Breast epithelium (tissue), 4 donors: ENCODE data around the gene FDX2. TPM values are rescaled to one million over a fixed set of nuclear protein-coding genes. Genes with fewer than 3 reads are reported as not detected.

Experiments
- DNase-seq, 2 donors: peaks; one replicate each; pipeline ENCODE4 v3.0.0-alpha.2; 2019; ENCODE audit warnings: low spot score in 2 of 2
- H3K27ac ChIP-seq, 2 donors: fragments of 200-600 bp; sonication (generic) in 1 of 2; one replicate each; pipeline ENCODE4 v1.5.1; 2016 to 2019; ENCODE audit warnings: mild to moderate bottlenecking in 1 of 2
- H3K27me3 ChIP-seq, 2 donors: fragments of 200-600 bp; sonication (generic) in 1 of 2; one replicate each; pipeline versions ENCODE4 v1.5.1 to v1.6.0; 2017 to 2019; ENCODE audit warnings: control low read depth in 1 of 2, mild to moderate bottlenecking in 1 of 2
- H3K36me3 ChIP-seq: fragments of 200-600 bp; one replicate; pipeline ENCODE4 v1.5.1; 2019
- H3K4me1 ChIP-seq, 2 donors: fragments of 200-600 bp; sonication (generic); one replicate each; pipeline ENCODE4 v1.5.1; 2016 to 2019; ENCODE audit warnings: control low read depth in 1 of 2
- H3K4me3 ChIP-seq, 3 donors: fragments of 200-600 bp; sonication (generic); 1 replicate in 2 of 3; 2 replicates in 1 of 3; pipeline ENCODE4 v1.5.1; 2016 to 2019; ENCODE audit warnings: mild to moderate bottlenecking in 3 of 3, moderate library complexity in 2 of 3
- H3K9me3 ChIP-seq, 2 donors: fragments of 200-600 bp; sonication (generic) in 1 of 2; one replicate each; pipeline ENCODE4 v1.5.1; 2016 to 2019; ENCODE audit warnings: control low read depth in 1 of 2
- CTCF ChIP-seq, 3 donors: fragments of 450-650 bp; IDR thresholded peaks; one replicate each; pipeline ENCODE4 v1.5.1; 2016 to 2017; ENCODE audit warnings: antibody characterized with exemption in 3 of 3, mild to moderate bottlenecking in 3 of 3, moderate library complexity in 3 of 3
- POLR2A ChIP-seq: fragments of 450-650 bp; IDR thresholded peaks from one replicate; pipeline ENCODE4 v1.6.1; 2016; ENCODE audit warnings: antibody characterized with exemption, mild to moderate bottlenecking, moderate library complexity
- POLR2AphosphoS5 ChIP-seq, 3 donors: sonication (generic); formaldehyde crosslinking; IDR thresholded peaks; one replicate each; pipeline ENCODE4 v1.6.1; 2017; ENCODE audit warnings: antibody characterized with exemption in 3 of 3
- intact Hi-C: fragments of 100-400 bp; cut with DNase I; formaldehyde crosslinking; loops from one replicate; pipeline ENCODE4 v1.15.1; 2023; ENCODE audit warnings: low total_unique reads
- total RNA-seq, 3 donors: library from RNA; depleted of rRNA; stranded (reverse); fragments of >200 nt; gene quantifications; one replicate each; pipeline ENCODE4 v1.1.0, GENCODE V29; 2016

FDX2 gene
- total RNA-seq, 3 donors from 2014 or later, result 14.7 to 19.9 (median 15.7) TPM

DNA sequence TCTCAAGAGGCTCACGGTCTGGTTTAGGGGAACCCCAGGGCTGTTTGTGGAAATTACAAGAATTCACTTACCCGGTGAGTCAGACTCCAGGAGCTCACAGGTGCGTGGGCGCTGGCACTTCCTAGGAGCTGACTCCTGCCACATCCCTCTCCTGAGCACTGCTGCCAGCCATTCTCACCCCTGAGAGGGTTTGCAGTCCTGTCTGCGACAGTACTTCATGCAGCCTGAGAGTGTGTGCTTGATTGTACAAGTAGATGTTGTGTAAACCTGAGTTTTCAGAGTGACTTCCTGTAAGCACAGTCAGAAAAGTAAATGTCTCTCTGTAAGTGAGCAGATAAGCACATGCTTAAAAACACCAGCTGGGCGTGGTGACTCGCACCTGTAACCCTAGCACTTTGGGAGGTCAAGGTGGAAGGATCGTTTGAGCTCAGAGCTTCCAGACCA, 55.7 kb downstream of the FDX2 start:
- Histone ChIP-seq H3K9me3 (no peaks in the 10 kb centered on the region), H3K27me3 (no peaks in the 10 kb centered on the region), H3K4me1 (no peaks in the 10 kb centered on the region), H3K27ac (peak overlapping the region in 1 of 2 donors; percentile 55), H3K36me3 (no peaks in the 10 kb centered on the region), H3K4me3 (no peak overlapping the region)
- DNase-seq, result peak in 1 of 2 donors; percentile 69
- TF ChIP-seq POLR2AphosphoS5 (IDR thresholded peaks at IDR 0.05) (no peak), CTCF (IDR thresholded peaks at IDR 0.05) (no peak), POLR2A (no peak)
- intact Hi-C loops, result no loop called here

Other genes with a start within 250 kb of the FDX2 start
- 10 to 100 TPM; 26.4 to 47.6 (median 34.1) TPM for gene SHFL, start 229.7 kb downstream of the FDX2 start, total RNA-seq
- gene ANGPTL6, start 213.3 kb downstream of the FDX2 start, total RNA-seq, result under 1 TPM in 2 of 3 donors, not detected in 1; 0.29 to 0.33 TPM
- 10 to 100 TPM; 17.1 to 44.2 (median 35.3) TPM for gene PPAN, start 209.7 kb downstream of the FDX2 start, total RNA-seq
- 1 to 10 TPM; 4.0 to 7.2 (median 4.3) TPM for gene P2RY11, start 204.3 kb downstream of the FDX2 start, total RNA-seq
- gene EIF3G, start 196.1 kb downstream of the FDX2 start, total RNA-seq, result 100 to 1,000 TPM; 293 to 322 (median 308) TPM
- gene DNMT1, start 121.1 kb downstream of the FDX2 start, total RNA-seq, result 10 to 100 TPM; 30.6 to 55.1 (median 55.0) TPM
- 10 to 100 TPM in 2 of 3 donors, 1 to 10 TPM in 1; 6.1 to 18.4 (median 13.1) TPM for gene S1PR2, start 84.7 kb downstream of the FDX2 start, total RNA-seq
- 10 to 100 TPM; 40.2 to 57.7 (median 52.7) TPM for gene MRPL4, start 63.8 kb downstream of the FDX2 start, total RNA-seq
- gene ICAM1, start 44.9 kb downstream of the FDX2 start, total RNA-seq, result 10 to 100 TPM; 20.6 to 52.2 (median 20.8) TPM
- 1 to 10 TPM in 2 of 3 donors, not detected in 1; 1.1 to 1.6 TPM for gene ICAM4, start 29.1 kb downstream of the FDX2 start, total RNA-seq
- 1 to 10 TPM in 2 of 3 donors, under 1 TPM in 1; 0.64 to 1.8 (median 1.3) TPM for gene ICAM5, start 26.1 kb downstream of the FDX2 start, total RNA-seq
- 1 to 10 TPM; 1.3 to 4.4 (median 3.3) TPM for gene ZGLP1, start 6.2 kb downstream of the FDX2 start, total RNA-seq
- 10 to 100 TPM; 10.7 to 17.7 (median 12.3) TPM for gene RAVER1, start 17.5 kb upstream of the FDX2 start, total RNA-seq
- gene ICAM3, start 23.6 kb upstream of the FDX2 start, total RNA-seq, result 10 to 100 TPM in 1 of 3 donors, 1 to 10 TPM in 2; 5.9 to 10.1 (median 7.9) TPM
- gene TYK2, start 64.6 kb upstream of the FDX2 start, total RNA-seq, result 100 to 1,000 TPM in 2 of 3 donors, 10 to 100 TPM in 1; 61.6 to 109 (median 104) TPM
- 100 to 1,000 TPM; 141 to 213 (median 172) TPM for gene CDC37, start 87.5 kb upstream of the FDX2 start, total RNA-seq
- 10 to 100 TPM in 2 of 3 donors, 1 to 10 TPM in 1; 5.6 to 20.3 (median 12.1) TPM for gene PDE4A, start 104.5 kb upstream of the FDX2 start, total RNA-seq
- gene KEAP1, start 187.3 kb upstream of the FDX2 start, total RNA-seq, result 10 to 100 TPM; 52.8 to 53.6 (median 53.6) TPM
- 1 to 10 TPM in 1 of 3 donors, under 1 TPM in 2; 0.16 to 1.2 (median 0.66) TPM for gene S1PR5, start 201.4 kb upstream of the FDX2 start, total RNA-seq
- 10 to 100 TPM; 13.1 to 18.0 (median 16.1) TPM for gene ATG4D, start 227.9 kb upstream of the FDX2 start, total RNA-seq
- gene KRI1, start 250.0 kb upstream of the FDX2 start, total RNA-seq, result 10 to 100 TPM; 16.4 to 23.6 (median 17.6) TPM